SK-N-SH (cell line): Measurements from ENCODE around the gene CIROP. TPM values are rescaled to one million over a fixed set of nuclear protein-coding genes. Genes with fewer than 3 reads are reported as not detected.

Experiments
- CTCF ChIA-PET: fragments of 300-600, 350-600 bp; formaldehyde crosslinking; extraction: SDS; loops from one replicate; lab custom pipeline; 2021; lab: Yijun Ruan, JAX
- POLR2A ChIA-PET: fragments of 350-600 bp; sonication (Branson Sonifier 250); formaldehyde crosslinking; extraction: SDS; loops from one replicate; lab custom pipeline; 2020; ENCODE audit warnings: antibody characterized with exemption, inconsistent platforms; lab: Yijun Ruan, JAX
- DNase-seq: peaks from one replicate; pipeline ENCODE4 v3.0.0; 2012
- H2AFZ ChIP-seq: fragments of 200-600 bp; sonication (generic); 2 replicates; pipeline ENCODE4 v1.8.1; 2016; ENCODE audit warnings: antibody characterized with exemption, mild to moderate bottlenecking, low read depth
- H3F3A ChIP-seq: fragments of 200-600 bp; sonication (generic); replicated peaks from 2 replicates; pipeline ENCODE3; 2016; ENCODE audit warnings: antibody characterized with exemption, mild to moderate bottlenecking; ENCODE audit not compliant: insufficient read depth
- H3K27ac ChIP-seq, 2 experiments: fragments of 200-500 bp in 1 of 2; fragments of 200-600 bp in 1 of 2; sonication (Bioruptor generic) in 1 of 2; sonication (generic), shearing (Covaris generic) in 1 of 2; 2 replicates each; pipeline versions ENCODE4 v1.5.1 to v1.6.1; 2014 to 2016; ENCODE audit warnings: low read depth in 2 of 2, inconsistent platforms in 1 of 2, low read length in 1 of 2, mild to moderate bottlenecking in 1 of 2, mixed read lengths in 1 of 2
- H3K27me3 ChIP-seq: fragments of 200-600 bp; sonication (generic), shearing (Covaris generic); 2 replicates; pipeline ENCODE4 v1.6.1; 2016; ENCODE audit warnings: mixed run types; ENCODE audit not compliant: insufficient read depth
- H3K36me3 ChIP-seq, 2 experiments: fragments of 200-500 bp in 1 of 2; fragments of 200-600 bp in 1 of 2; sonication (Bioruptor generic) in 1 of 2; sonication (generic) in 1 of 2; replicated peaks in 1 of 2; 2 replicates each; pipeline versions ENCODE3 to v1.5.1; 2014 to 2016; ENCODE audit warnings: low read length in 1 of 2, mild to moderate bottlenecking in 1 of 2; ENCODE audit not compliant: insufficient read depth in 2 of 2, control insufficient read depth in 1 of 2
- H3K4me1 ChIP-seq, 2 experiments: fragments of 200-500 bp in 1 of 2; fragments of 200-600 bp in 1 of 2; sonication (Bioruptor generic) in 1 of 2; sonication (generic), shearing (Covaris generic) in 1 of 2; 2 replicates each; pipeline versions ENCODE4 v1.5.1 to v1.6.1; 2014 to 2016; ENCODE audit warnings: low read depth in 1 of 2, low read length in 1 of 2, mixed run types in 1 of 2; ENCODE audit not compliant: insufficient read depth in 2 of 2, control insufficient read depth in 1 of 2
- H3K4me2 ChIP-seq: fragments of 200-600 bp; sonication (generic), shearing (Covaris generic); 2 replicates; pipeline ENCODE4 v1.6.1; 2017; ENCODE audit warnings: mixed run types
- H3K4me3 ChIP-seq, 2 experiments: fragments of 200-500 bp in 1 of 2; fragments of 200-600 bp in 1 of 2; sonication (Bioruptor generic) in 1 of 2; sonication (generic), shearing (Covaris generic) in 1 of 2; 2 replicates each; pipeline versions ENCODE4 v1.5.1 to v1.8.1; 2014 to 2016; ENCODE audit warnings: low read depth in 2 of 2, inconsistent platforms in 1 of 2, low read length in 1 of 2, mild to moderate bottlenecking in 1 of 2, mixed read lengths in 1 of 2, moderate library complexity in 1 of 2
- H3K79me2 ChIP-seq: fragments of 200-600 bp; sonication (generic); 2 replicates; pipeline ENCODE4 v1.8.1; 2017; ENCODE audit warnings: mild to moderate bottlenecking; ENCODE audit not compliant: insufficient read depth
- H3K9ac ChIP-seq: fragments of 200-600 bp; sonication (generic); 2 replicates; pipeline ENCODE4 v1.6.1; 2017; ENCODE audit warnings: mixed run types
- H3K9me2 ChIP-seq: fragments of 200-600 bp; sonication (generic); 2 replicates; pipeline ENCODE4 v1.6.1; 2017; ENCODE audit warnings: mixed run types
- H3K9me3 ChIP-seq: fragments of 200-600 bp; sonication (generic); 2 replicates; pipeline ENCODE4 v1.6.1; 2017; ENCODE audit warnings: mixed run types, mild to moderate bottlenecking, moderate library complexity
- H4K20me1 ChIP-seq: fragments of 200-600 bp; sonication (generic); 2 replicates; pipeline ENCODE4 v1.6.1; 2017; ENCODE audit warnings: mild to moderate bottlenecking, mixed run types; ENCODE audit not compliant: insufficient read depth
- CTCF ChIP-seq: fragments of 200-600 bp; sonication (generic); IDR thresholded peaks from 2 replicates; pipeline ENCODE4 v1.6.1; 2017; ENCODE audit warnings: antibody characterized with exemption, mild to moderate bottlenecking, moderate library complexity
- ELF1 ChIP-seq: IDR thresholded peaks from 2 replicates; pipeline ENCODE4 v1.4.0; 2012
- FOXJ3 ChIP-seq: sonication (generic); formaldehyde crosslinking; IDR thresholded peaks from 2 replicates; pipeline ENCODE4 v1.5.1; 2020; ENCODE audit warnings: mild to moderate bottlenecking, missing genetic modification reagents
- FOXM1 ChIP-seq: IDR thresholded peaks from 2 replicates; pipeline ENCODE4 v1.4.0; 2012; ENCODE audit warnings: low read depth, mild to moderate bottlenecking
- GABPA ChIP-seq: IDR thresholded peaks from 2 replicates; pipeline ENCODE4 v1.4.0; 2012; ENCODE audit warnings: low read depth, mild to moderate bottlenecking
- GATA2 ChIP-seq: sonication (generic); formaldehyde crosslinking; IDR thresholded peaks from 2 replicates; pipeline ENCODE4 v1.5.0; 2020; ENCODE audit warnings: mild to moderate bottlenecking, missing genetic modification reagents
- IRF3 ChIP-seq: fragments of 150-350 bp; IDR thresholded peaks from 2 replicates; pipeline ENCODE4 v1.6.1; 2016; ENCODE audit warnings: mild to moderate bottlenecking, low read depth, low read length
- NRF1 ChIP-seq: IDR thresholded peaks from 2 replicates; pipeline ENCODE4 v1.6.1; 2012; ENCODE audit warnings: low read depth, mild to moderate bottlenecking, low read length
- RAD21 ChIP-seq: IDR thresholded peaks from 2 replicates; pipeline ENCODE4 v1.6.1; 2012; ENCODE audit warnings: mild to moderate bottlenecking, low read length
- RFX5 ChIP-seq: IDR thresholded peaks from 2 replicates; pipeline ENCODE4 v1.6.1; 2012; ENCODE audit warnings: mild to moderate bottlenecking, improper control_type of control experiment, low read length
- RXRA ChIP-seq: IDR thresholded peaks from 2 replicates; pipeline ENCODE4 v1.4.0; 2012; ENCODE audit warnings: low read depth, mild to moderate bottlenecking, borderline replicate concordance
- SMC3 ChIP-seq: IDR thresholded peaks from 2 replicates; pipeline ENCODE4 v1.6.1; 2012; ENCODE audit warnings: low read depth, low read length, improper control_type of control experiment
- USF2 ChIP-seq: fragments of 150-350 bp; IDR thresholded peaks from 2 replicates; pipeline ENCODE4 v1.6.1; 2017; ENCODE audit warnings: antibody characterized with exemption, low read length, low read depth, borderline replicate concordance
- ZBTB33 ChIP-seq: IDR thresholded peaks from 2 replicates; pipeline ENCODE4 v1.4.0; 2012; ENCODE audit warnings: low read depth, borderline replicate concordance
- WGBS: methylation state at CpG from one replicate; pipeline ENCODE4 v1.1.6; 2017; ENCODE audit warnings: low lambda C conversion rate; 5-methylcytosine and 5-hydroxymethylcytosine counted together
- polyA plus RNA-seq, 3 experiments: library from polyadenylated mRNA; depleted of rRNA; stranded (reverse); fragments of >200 nt; gene quantifications; 2 replicates each; pipeline ENCODE4 v1.2.3, GENCODE V29; 2012

Gene CIROP
- polyA plus RNA-seq, 1 of the 3 experiments (the other 2 are of a cell fraction) = not detected

- Histone ChIP-seq H3K27ac (no peak overlapping the region), H3K4me2 (no peak overlapping the region), H3K4me3 (no peak overlapping the region), H3K9ac (no peak overlapping the region), H2AFZ (no peak overlapping the region), H3K4me1 (peaks cover 14 to 24% of the 10 kb centered on the region in 2 experiments; a peak in 3 of 4 replicates), H3K27me3 (no peaks in the 10 kb centered on the region), H3K9me3 (no peaks in the 10 kb centered on the region), H3K79me2 (peaks cover 6% of the 10 kb centered on the region; the same call in 1 of the 2 replicates), H4K20me1 (no peaks in the 10 kb centered on the region), H3K9me2 (no peaks in the 10 kb centered on the region), H3K36me3 (peaks cover 0 to 11% of the 10 kb centered on the region in 2 experiments), H3F3A (peaks cover 8% of the 10 kb centered on the region)
- 53% methylated on average over 2 of the region's 3 CpGs for WGBS
- ChIA-PET CTCF (interaction anchor here (0.7 to 33.1 kb wide), 4 partner anchors 8 to 122 kb away, joined by 4 to 1566 read pairs (median 8); partner anchors contain the start of gene AJUBA), POLR2A (interaction anchor here (1.7 to 2.1 kb wide), 2 partner anchors 46 to 66 kb away, joined by 4 to 5 read pairs; no protein-coding TSS in a partner anchor)
- no peak for DNase-seq
- TF ChIP-seq RXRA (no peak), GATA2 (CRISPR knock-in tag) (no peak), RFX5 (no peak), IRF3 (no peak), USF2 (no peak), NRF1 (no peak), ELF1 (no peak), RAD21 (no peak), GABPA (no peak), FOXM1 (no peak)
These were observed 52.1 kb downstream of the CIROP start for GRCh38 chr14:23052671-23053070.

- no peak overlapping the region for H3K4me3 ChIP-seq
- WGBS = 94% methylated on average over 10 of the region's 14 CpGs
- H3K9ac ChIP-seq = no peak overlapping the region
- H4K20me1 ChIP-seq = no peaks in the 10 kb centered on the region
- peaks cover 14 to 25% of the 10 kb centered on the region in 2 experiments; a peak in 3 of 4 replicates for H3K4me1 ChIP-seq
- ChIA-PET CTCF (interaction anchor here (0.7 to 33.1 kb wide), 5 partner anchors 9 to 180 kb away, joined by 3 to 1566 read pairs (median 6); partner anchors contain the start of gene AJUBA), POLR2A (interaction anchor here (1.7 to 2.1 kb wide), 2 partner anchors 45 to 66 kb away, joined by 4 to 5 read pairs; no protein-coding TSS in a partner anchor)
- H3K36me3 ChIP-seq = peaks cover 0 to 11% of the 10 kb centered on the region in 2 experiments
- H3K9me2 ChIP-seq = no peaks in the 10 kb centered on the region
- TF ChIP-seq CTCF = 0 out of 2 replicates have a peak, but pooled peaks have one; percentile 17
- TF ChIP-seq RAD21 = peak; percentile 33; the same call in 1 of the 2 replicates
- no peak for TF ChIP-seq FOXJ3 (CRISPR knock-in tag)
- 0 out of 2 replicates have a peak, but pooled peaks have one; percentile 4 for TF ChIP-seq SMC3
- TF ChIP-seq ZBTB33 = no peak
- H3K9me3 ChIP-seq = no peaks in the 10 kb centered on the region
- peaks cover 12% of the 10 kb centered on the region for H3F3A ChIP-seq
- H3K4me2 ChIP-seq = no peak overlapping the region
- H2AFZ ChIP-seq = no peak overlapping the region
- H3K79me2 ChIP-seq = peaks cover 6% of the 10 kb centered on the region; the same call in 1 of the 2 replicates
- no peak overlapping the region for H3K27ac ChIP-seq
- no peak for DNase-seq
- H3K27me3 ChIP-seq = no peaks in the 10 kb centered on the region
These were observed 52.6 kb downstream of the CIROP start for GRCh38 chr14:23052182-23052623.
